G401 (cell line): ENCODE results near the gene IGFBP4. TPM values are rescaled to one million over a fixed set of nuclear protein-coding genes. Genes with fewer than 3 reads are reported as not detected.

Source experiments
- DNase-seq: peaks from one replicate; pipeline ENCODE4 v3.0.0-alpha.2; 2015; ENCODE audit warnings: low spot score
- in situ Hi-C: cut with HindIII; loops from 2 replicates; pipeline ENCODE4 v1.10.0; 2016; ENCODE audit warnings: low sequenced_read_pairs, mixed read lengths
- total RNA-seq: library from RNA; depleted of rRNA; stranded (reverse); fragments of >200 nt; shearing (Covaris generic); gene quantifications from 2 replicates; pipeline ENCODE4 v1.2.3, GENCODE V29; 2014

The IGFBP4 gene
- total RNA-seq, 1 experiment from 2014 or later, result 46.2 TPM

DNA sequence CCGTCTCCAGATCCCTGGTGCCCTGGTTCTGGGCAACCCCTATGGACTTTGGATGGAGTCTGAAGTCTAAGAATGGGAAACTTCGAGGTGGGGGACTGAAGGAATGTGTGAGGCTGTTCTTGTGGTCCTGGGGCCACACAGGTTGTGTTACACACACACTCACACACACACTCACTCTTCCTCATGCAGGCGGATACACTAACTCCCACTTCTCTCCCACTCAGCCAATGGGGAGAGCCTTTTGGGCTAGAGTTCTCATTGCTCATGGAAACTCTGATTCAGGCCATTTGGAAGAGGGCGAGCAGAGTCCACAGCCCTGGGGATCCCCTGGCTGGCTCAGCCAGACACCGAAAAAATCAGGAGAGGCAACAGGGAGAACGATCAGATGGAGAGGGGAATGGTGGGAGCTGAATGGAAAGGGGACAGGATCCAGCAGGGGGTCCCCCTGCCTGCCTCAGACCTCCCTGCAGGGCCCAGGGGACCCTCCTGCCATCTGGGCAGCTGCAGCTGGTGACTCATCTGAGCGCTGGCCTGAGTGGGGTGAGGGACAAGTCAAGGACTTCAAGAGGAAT is 9.1 kb downstream of the IGFBP4 start:
- in situ Hi-C loops, result no loop called here
- no peak for DNase-seq

DNA sequence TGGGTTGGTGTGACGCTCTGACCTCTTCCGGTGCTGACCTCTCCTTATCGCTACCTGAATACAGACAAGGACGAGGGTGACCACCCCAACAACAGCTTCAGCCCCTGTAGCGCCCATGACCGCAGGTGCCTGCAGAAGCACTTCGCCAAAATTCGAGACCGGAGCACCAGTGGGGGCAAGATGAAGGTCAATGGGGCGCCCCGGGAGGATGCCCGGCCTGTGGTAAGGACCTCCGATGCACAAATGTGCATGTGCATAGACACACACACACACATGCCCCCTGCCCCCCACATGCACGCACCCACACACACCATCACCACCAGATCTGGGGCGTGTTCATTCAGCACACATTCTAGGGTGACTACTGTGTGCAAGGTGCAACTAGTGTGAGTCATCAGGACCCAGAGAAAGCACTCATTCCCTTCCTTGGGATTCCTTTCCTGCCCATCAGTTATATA is 9.7 kb downstream of the IGFBP4 start:
- no peak for DNase-seq
- in situ Hi-C loops, result no loop called here

DNA sequence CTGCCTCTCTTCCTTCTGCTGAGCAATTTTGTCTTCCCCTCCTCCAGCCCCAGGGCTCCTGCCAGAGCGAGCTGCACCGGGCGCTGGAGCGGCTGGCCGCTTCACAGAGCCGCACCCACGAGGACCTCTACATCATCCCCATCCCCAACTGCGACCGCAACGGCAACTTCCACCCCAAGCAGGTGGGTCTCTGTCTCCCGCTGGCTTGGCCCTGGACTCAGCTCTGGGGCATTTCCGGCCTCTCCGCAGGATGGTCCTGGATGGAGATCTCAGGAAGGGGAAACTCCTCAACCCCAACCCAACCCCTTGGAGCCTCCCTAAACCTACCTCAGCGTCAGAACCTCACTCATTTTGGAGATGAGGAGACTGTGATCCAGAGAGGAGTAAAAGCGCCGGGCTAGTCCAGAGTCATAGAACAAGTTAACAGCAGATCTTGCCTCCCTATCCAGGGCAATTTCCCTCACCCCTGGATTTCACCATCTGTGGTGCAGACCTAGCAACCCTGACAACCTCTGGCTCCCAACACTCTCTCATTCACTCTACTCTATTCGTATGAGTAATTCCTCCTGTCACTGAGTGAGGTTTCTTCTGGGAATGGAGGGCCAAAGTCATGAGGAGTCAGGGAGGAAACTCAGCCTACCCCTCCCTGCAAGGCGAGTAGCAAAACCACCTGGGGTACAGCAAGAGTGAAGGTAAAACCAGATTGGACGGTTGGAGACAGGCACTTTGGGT is 10.8 kb downstream of the IGFBP4 start:
- DNase-seq, result no peak
- in situ Hi-C loops, result no loop called here

DNA sequence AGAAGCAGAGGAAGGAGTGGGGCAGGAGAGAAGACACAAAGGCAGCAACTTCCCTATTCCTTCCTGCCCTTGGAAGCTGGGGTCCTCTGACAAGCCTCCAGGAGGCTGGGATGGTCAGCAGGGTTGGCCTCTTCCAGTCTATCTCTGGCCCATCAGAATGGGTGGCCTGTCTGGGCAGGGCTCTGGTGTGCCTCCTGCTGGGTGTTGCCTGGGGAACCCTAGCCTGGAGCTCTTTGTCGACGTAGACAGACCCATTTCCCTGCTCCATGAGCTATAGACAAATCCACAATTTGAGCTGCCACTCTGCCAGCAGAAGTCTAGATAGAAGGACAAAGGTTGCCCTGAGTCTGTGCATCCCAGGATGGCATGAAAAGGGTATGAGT is 11.4 kb downstream of the IGFBP4 start:
- in situ Hi-C loops, result no loop called here
- DNase-seq, result no peak

DNA sequence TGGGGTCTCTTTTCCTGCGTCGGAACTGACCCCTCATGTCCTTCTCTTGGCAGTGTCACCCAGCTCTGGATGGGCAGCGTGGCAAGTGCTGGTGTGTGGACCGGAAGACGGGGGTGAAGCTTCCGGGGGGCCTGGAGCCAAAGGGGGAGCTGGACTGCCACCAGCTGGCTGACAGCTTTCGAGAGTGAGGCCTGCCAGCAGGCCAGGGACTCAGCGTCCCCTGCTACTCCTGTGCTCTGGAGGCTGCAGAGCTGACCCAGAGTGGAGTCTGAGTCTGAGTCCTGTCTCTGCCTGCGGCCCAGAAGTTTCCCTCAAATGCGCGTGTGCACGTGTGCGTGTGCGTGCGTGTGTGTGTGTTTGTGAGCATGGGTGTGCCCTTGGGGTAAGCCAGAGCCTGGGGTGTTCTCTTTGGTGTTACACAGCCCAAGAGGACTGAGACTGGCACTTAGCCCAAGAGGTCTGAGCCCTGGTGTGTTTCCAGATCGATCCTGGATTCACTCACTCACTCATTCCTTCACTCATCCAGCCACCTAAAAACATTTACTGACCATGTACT is 13.2 kb downstream of the IGFBP4 start:
- in situ Hi-C loops, result no loop called here
- DNase-seq, result no peak

DNA sequence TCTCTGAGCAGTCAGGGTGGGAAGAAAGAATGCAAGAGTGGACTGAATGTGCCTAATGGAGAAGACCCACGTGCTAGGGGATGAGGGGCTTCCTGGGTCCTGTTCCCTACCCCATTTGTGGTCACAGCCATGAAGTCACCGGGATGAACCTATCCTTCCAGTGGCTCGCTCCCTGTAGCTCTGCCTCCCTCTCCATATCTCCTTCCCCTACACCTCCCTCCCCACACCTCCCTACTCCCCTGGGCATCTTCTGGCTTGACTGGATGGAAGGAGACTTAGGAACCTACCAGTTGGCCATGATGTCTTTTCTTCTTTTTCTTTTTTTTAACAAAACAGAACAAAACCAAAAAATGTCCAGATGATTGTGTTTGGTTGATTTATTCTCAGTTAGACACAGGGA is 14.1 kb downstream of the IGFBP4 start:
- DNase-seq, result no peak
- in situ Hi-C loops, result no loop called here

DNA sequence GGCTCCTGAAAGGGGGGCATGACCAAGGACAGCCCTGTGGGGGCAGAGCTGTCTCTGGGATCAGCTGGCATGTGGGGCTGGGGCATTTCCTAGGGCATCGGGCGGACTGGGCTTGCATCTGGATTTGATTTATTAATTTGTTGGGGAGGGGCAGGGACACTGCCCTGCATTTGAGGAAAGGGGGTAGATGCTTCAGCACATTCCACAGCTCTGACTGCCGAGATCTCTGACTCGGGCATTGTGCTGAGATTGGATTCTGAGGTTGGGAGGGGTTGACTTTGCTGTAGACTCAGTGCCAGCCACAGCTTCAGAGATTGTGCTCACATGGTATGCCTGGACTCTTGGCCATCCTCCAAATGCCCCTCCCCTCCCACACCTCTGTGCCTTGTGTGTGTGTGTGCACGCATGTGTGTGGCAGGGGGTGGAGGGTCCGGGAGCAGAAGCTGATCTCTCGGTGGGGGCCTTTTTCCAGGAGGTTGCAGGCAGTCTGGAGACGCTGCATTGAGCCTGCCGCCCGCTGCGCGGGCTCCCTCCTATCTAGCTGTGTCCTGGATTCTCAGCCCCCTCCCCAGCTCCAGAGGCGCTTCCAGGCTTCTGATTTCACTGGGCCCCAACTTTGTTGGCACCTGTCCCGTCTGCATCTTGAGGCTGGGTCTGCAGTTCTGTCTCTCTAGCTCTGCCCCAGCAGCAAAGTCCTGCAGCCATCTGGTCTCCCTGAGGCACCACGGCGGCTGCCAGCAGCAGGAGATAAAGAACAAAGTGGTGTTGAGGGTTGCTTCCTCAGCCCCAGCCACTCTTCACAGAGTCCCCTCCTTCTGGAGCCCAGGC is 14.9 kb downstream of the IGFBP4 start:
- in situ Hi-C loops, result no loop called here
- DNase-seq, result peak; percentile 46

DNA sequence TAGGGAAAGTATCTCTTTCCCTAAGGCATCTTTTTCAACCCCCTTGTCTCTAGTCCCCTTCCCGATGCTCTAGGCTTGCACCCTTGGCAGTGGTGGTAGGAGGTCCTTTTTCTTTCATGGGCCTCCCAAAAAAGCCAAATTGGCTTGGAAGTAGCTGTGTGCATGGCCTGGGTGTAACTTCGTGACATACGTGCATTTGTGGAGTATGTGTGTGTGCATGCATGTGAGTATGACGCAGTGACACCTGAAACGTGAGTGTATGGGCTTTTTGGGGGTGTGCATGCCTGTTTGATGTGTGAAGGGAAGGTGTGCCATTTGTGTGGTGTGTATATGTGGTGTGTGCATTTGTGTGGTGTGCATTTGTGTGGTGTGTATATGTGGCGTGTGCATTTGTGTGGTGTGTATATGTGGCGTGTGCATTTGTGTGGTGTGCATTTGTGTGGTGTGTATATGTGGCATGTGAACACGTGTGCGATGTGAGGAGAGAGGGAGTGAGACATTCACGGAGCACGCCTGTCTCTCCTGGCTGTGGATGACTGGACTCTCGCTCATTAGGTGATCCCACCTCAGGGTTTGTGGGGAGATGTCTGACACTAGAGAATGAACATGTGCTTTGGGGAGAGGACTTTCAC is 15.7 kb downstream of the IGFBP4 start:
- no peak for DNase-seq
- in situ Hi-C loops, result no loop called here

DNA sequence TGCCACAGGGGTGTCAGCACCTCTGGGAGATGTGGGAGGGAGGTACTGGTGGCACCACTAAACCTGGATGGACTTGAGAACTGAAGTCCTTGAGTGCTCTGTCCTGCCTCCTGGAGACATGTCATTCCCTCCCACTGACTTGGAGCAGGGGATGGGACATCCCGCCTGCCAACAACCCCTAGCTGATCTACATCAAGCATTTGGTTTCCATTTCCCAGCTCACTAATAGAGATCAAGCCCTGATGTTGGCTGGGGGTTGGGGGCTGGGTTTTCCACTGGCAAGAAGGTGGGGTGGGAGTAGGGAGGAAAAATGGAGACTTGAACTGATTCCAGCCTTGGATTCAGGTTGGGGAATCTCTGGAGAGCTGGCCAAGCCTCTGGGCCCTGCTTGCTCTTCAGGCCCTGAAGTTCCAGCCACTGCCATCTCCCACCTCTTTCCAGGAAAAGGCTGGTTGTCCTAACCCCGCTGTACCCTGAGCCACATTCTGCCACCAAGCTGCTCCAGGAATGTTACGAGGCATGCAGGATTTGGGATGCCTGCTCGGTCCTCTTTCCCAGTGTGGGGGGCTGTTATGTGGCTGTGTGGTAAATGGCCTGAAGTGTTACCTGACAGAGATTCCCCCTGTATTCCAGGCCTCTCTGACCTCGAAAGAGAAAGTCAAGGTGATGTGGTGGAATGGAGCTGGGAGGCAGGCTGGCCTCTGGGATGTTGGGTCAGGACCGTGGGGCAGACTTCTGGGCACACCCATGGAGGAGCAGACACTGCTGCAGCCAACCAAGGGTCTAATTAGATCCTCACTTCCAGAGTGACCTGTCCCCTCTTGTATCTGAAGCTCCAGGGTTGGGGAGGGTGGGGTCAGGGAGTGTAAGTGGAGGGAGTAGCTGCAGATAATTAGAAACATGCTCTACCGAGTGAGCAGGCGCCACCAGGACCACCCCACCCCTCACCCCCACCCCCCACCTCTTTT is 16.7 kb downstream of the IGFBP4 start:
- no peak for DNase-seq
- in situ Hi-C loops, result no loop called here

DNA sequence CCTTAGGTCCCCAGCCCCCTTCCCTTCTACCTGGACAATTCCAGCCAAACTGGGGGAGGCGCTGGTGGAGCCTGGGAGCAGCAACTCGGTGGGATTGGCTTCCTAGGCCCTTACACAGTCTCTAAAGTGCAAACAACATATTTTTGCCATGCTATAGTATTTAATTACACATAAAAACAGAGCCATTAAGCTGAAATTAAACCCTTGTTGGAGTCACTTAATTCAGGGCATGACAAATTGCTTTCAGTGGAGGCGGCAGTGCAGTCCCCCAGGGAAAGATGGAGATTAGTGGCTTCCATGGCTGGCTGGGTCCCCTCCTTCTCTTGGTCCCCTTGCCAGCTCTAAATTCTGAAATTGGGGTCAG is 17.3 kb downstream of the IGFBP4 start:
- DNase-seq, result no peak
- in situ Hi-C loops, result no loop called here

DNA sequence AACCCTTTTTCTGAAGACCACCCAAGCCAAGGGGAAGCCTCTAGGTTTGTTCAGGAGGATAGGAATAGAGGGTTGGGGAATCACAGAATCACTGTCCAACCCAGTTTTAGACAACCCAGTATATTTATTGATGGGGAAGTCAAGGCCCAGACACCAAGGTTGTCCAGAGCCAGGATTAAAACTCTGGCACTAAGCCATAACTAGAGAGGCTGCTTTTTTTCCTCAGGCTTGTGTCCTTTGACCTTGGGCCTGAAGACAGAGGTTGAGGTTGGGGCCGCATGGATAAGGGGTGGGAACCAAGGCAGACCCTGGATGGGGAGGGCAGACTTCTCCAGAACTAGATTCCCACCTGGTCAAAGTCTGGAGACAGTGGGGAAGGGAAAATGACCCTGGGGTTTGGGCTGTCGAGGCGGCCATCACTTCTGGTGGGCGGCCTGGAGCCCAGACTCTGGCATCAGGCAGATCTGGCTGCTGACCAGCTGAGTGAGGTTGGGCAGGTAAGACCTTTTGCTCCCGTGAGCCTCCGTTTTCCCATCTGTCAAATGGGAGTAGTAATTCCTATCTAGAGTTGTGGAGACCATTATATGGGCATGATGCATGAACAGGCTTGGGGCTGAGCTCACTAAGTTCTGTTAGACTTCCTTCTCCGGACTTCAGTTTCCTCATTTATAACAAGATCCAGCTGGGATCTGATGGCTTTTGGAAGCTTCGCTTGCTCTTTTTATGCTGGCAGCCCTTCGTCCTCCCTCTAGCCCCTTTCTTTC is 17.9 kb downstream of the IGFBP4 start:
- in situ Hi-C loops, result no loop called here
- DNase-seq, result no peak

DNA sequence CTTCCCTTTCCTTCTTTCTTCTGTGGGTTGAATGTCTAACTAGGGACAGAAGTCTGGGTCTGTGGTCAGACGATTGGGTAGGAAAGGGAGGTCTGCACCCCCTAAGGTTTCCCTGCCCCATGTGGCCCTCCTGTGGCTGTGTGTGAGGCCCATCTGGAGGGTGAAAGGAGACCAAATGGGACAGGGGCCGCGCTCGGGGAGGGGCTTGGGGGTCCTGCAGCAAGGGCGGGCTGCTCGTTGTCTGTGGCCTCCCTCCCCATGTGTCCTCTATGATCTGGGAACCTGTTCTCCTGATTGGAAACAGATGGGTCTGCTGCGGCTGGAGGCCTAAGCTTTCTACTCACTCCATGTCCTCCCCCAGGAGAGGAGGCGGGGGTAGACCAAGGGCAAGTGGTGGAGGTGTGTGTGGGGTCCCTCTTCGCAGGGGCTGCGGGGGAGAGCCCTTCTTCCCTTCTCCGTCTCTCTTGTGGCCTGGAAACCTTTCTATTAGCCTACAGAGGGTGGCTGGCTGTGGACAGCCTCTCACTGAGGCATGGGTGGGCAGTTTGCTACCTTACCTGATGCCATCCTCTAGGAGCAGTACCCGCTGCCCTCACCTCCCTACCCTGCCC is 18.6 kb downstream of the IGFBP4 start:
- in situ Hi-C loops, result no loop called here
- DNase-seq, result no peak

DNA sequence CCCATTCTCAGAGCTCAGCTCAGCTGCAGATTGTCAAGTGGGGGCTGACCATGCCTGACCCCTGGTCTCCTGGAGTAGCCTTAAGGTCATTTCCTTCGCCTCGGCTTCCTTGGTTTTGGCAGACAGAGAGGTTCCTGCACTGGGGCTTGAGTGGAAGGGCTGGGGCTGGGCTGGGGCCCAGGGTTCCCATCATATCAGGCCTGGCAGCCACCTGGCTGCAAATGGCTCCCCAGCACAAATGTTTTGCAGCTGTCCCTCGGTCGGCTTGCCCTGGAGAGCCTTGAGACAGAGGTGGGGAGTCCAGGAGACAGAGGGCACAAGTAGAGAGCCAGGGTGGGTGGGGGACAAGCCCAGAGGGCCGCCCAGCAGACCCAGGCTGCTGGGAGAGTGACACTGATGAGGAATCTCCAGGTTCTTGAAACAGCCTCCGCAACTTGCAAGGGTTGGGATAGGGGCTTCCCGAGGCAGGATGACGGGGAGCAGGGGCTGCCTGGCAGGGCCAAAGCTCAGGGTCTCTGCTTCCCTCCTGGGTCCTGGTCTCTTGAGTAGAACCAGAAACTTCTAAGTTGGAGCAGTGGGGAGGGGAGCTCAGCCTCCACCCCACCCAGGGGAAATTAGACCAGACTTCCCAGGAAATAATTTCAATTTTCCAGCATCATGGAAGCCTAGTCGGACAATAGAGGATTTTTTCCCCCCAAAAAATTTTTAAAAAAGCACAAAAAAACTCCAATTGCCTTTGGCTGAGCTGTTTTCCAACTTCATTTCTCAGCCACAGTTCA is 19.3 kb downstream of the IGFBP4 start:
- in situ Hi-C loops, result no loop called here
- DNase-seq, result no peak

DNA sequence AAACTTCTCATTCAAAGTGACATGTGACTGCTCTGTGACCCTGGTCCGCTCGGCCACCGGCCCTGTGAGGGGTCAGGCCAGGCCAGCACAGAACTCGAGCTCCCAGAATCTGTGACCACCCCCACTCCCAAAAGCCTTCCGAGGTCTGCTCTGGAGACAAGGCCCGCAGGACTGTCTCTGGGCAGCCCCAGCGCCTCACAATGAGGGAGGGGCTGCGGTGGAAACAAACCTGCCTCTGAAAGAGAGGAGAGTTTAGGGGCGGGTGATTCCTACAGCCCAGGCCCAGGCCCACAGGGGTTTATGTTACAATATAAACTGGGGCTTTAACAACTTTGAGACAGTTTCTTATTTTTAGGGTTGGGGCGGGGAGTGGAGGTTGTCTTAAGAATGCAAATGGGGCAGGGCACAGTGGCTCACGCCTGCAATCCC is 19.9 kb downstream of the IGFBP4 start:
- in situ Hi-C loops, result no loop called here
- DNase-seq, result no peak

DNA sequence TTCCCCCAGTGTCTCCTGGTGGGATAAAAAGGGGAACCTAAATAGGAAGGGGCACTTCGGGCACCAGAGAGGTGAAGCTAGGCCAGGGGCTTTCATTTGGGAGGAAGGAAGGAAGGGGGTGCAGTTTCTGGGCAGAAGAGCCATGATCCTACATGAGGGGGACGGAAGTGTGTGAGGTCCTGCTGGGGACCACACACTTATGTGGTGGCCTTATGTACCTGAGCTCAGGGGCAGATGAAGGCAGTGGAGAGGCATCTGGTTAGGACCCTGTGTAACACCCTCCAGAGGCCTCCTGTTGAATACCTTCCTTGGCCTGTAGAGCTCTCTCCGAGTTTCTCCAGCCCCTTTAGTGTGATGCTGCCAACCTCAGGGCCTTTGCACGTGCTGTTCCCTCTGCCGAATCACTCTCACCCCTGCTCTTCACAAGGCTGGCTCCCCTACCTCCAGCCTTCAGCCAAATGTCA is 21.2 kb downstream of the IGFBP4 start:
- no peak for DNase-seq
- in situ Hi-C loops, result no loop called here

DNA sequence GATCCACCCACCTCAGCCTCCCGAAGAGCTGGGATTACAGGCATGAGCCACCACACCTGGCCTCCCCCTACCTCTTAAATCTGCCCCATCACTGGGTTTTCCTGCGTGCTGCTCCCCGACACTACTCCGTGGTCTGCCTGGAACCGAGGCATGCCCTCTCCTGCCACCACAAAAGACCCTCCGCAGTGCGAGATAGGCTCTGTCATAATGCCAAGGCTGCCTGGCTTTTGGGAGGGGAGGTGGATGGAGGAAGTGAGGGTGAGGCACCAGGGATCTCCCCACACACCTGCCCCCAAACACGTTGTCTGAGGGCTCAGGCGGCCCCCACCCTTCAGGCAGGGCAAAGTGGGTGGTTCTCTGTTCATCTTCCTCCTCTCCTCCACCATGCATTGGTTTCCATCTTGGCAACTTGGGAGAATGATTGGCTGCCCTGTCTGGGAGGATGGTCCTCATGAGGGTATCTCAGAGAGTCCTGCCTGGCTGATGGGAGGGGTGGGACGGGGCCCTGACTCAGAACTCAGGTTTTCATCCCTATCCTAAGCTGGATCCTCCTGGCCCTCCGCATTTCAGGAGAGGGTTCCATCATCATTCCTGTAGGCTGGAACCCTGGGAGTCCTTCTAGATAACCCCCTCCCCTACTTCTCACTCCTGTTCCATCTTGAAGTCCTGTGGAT is 23.2 kb downstream of the IGFBP4 start:
- in situ Hi-C loops, result no loop called here
- DNase-seq, result no peak
